Left renal cortex interstitium (tissue), 4 donors: ENCODE measurements around the gene CCDC57. TPM values are rescaled to one million over a fixed set of nuclear protein-coding genes. Genes with fewer than 3 reads are reported as not detected.

Source experiments
- DNase-seq, 4 donors: peaks; one replicate each; pipeline ENCODE4 v3.0.0-alpha.2; 2013; ENCODE audit warnings: low read depth in 4 of 4, low spot score in 2 of 4, missing footprints in 1 of 4
- polyA plus RNA-seq, 4 donors: library from polyadenylated mRNA; unstranded; fragments of 120-200 nt; gene quantifications; one replicate each; pipeline ENCODE4 v1.2.1, GENCODE V29; 2013; ENCODE audit not compliant: insufficient read length in 4 of 4

Gene CCDC57
- polyA plus RNA-seq, 4 donors: 29.8 to 93.3 (median 62.1) TPM

- no peak for DNase-seq
Measured at GRCh38 chr17:82161216-82161615, 51.4 kb downstream of the CCDC57 start.

- DNase-seq: no peak
Measured at GRCh38 chr17:82160075-82160474, 52.6 kb downstream of the CCDC57 start.

GRCh38 chr17:82158825-82159224, 53.8 kb downstream of the CCDC57 start:
- no peak for DNase-seq

GRCh38 chr17:82157046-82158035, 55.3 kb downstream of the CCDC57 start:
- no peak for DNase-seq

- no peak for DNase-seq
Measured at GRCh38 chr17:82156284-82156925, 56.2 kb downstream of the CCDC57 start.

GRCh38 chr17:82155606-82156005, 57.0 kb downstream of the CCDC57 start:
- DNase-seq: no peak

- DNase-seq: no peak
Measured at GRCh38 chr17:82154881-82155331, 57.7 kb downstream of the CCDC57 start.

- DNase-seq: peak in 3 of 4 donors; percentile 32 to 53 (median 48)
Measured at GRCh38 chr17:82153745-82154375, 58.8 kb downstream of the CCDC57 start.

- no peak for DNase-seq
Measured at GRCh38 chr17:82153295-82153691, 59.3 kb downstream of the CCDC57 start.

GRCh38 chr17:82152556-82153294, 59.9 kb downstream of the CCDC57 start:
- DNase-seq: no peak

GRCh38 chr17:82152114-82152513, 60.5 kb downstream of the CCDC57 start:
- no peak for DNase-seq

- no peak for DNase-seq
Measured at GRCh38 chr17:82151106-82151957, 61.3 kb downstream of the CCDC57 start.

- DNase-seq: no peak
Measured at GRCh38 chr17:82149401-82150099, 63.1 kb downstream of the CCDC57 start.

- DNase-seq: no peak
Measured at GRCh38 chr17:82148997-82149396, 63.6 kb downstream of the CCDC57 start.

- DNase-seq: no peak
Measured at GRCh38 chr17:82148011-82148410, 64.6 kb downstream of the CCDC57 start.

GRCh38 chr17:82146663-82147654, 65.7 kb downstream of the CCDC57 start:
- no peak for DNase-seq

- DNase-seq: no peak
Measured at GRCh38 chr17:82145550-82146155, 67.0 kb downstream of the CCDC57 start.
